ENCODE results near the gene CSF2RB.

CSF2RB gene

DNA sequence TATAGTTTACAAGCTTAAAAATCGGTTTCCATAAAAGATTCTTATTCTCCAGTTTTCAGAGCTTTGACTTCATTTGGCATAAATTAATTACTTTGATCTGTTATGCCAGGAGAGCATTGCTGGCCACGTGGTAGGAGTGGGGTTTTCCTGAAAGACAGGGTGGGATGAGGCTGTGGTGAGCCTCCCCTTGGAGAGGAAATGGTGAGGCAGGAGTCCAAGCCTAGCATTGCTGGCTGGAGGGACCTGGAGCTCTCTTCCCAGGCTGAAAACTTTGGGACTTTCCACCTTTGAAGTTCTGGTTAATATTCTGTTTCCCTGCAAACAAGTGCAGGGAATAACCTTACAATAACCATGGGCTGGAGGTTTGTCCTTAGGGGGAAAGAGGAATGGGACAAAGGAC is 21.1 kb upstream of the CSF2RB start:
- no peak for DNase-seq

DNA sequence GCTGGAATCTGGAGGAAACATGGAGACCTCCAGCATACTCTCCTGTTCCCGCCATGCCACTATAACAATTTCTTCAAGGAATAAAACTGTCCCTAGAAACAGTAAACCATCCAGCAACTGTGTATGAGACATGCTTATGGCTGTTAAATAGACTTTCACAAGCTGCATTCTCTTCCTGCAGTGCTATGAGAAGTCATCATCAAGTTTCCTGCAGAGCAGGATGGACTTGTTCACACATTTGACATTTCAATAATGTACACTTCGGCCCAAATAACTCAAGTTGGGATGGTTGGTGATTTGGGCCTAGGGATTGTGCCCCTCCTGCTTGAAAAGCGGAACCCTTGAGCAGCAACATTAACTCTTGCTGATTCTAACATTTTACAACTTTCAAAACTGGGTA is 20.2 kb upstream of the CSF2RB start:
- DNase-seq: no peak

DNA sequence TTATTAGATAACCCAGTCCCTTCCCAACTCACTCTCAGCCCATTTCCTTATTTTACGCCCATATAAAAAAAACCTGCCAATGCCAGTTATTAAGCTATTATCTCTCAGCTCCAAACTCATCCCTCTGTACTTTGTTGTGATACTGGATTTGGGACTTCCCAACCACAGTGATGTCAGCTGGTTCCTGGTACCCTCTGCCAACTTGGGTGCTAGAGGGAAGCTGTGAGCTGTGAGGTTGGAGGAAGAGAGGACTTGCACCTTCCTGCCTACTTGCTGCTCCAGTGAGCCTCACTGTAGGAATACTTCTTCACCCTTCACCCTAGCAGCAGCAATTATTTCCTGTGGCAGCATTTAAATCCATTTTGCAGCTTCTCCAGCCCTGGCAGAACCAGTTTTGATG is 19.2 kb upstream of the CSF2RB start:
- no peak for DNase-seq

DNA sequence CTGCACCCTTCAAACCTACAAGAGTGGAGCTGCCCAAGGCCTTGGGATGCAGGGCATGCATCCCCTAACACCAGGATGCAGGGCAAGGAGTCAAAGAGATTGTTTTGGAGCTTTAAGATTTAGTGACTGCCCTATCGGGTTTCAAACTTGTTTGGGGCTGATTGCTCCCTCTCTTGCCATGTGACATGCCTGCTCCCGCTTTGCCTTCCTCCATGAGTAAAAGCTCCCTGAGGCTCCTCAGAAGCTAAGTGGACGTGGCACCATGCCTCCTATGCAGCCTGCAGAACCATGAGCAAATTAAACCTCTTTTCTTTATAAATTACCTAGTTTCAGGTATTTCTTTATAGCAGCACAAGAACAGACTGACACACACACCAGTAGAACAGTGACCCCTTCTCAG is 15.8 kb upstream of the CSF2RB start:
- no peak for DNase-seq

DNA sequence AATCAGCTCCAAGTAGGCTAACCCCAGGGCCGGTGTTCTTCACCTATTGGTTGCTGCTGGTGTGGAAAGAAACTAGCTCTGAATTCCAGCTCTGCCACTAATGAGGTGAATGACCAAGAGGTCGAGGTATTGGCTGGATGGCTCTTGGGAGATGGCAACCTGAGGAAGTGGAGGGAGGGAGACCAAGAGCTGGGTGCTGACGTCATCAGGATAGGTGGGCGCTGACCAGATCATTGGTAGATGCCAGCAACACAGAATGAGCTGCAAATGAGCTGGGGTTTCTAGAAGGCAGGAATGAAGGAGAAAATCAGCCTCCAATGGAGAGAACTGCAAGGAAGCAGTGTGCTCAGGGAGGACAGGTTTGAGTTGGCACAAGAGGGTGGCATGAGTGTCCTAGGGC is 14.7 kb upstream of the CSF2RB start:
- DNase-seq: no peak

DNA sequence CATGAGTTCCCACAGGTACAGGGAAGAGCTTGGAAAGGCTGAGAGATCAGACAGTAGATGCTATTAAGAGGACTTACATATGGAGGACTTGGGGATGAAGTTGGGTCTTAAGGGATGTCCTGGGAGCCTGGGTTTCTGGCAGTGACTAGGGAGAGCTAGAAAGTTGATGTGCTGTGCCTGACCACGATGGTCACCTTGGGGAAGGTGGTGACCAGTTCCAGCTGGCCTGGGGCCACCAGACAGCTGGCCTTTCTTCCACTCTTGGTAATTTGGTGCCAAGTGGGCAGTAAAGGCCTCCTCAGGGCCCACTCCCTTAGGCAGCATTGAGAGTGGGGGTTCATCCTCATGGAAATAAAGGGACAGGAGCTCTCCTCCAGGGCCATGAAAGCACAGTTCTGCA is 13.9 kb upstream of the CSF2RB start:
- DNase-seq: no peak

DNA sequence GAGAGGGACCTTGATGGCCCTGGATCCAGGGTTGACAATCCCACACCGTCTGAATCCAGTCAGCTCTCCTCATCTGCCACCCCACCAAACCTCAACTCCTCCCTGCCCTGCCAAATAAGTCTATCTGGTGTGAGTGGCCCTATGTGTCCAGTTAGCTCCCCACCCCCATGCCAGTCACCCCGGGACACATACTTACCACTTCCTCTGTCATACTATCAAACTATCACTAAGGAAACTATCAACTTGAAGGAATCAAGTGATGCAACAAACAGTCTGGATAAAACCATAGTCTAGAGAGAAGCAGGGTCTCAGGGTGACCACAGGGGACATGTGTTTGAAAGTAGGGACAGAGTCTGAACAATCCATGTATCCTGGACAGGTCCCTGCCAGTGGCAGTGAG is 13.2 kb upstream of the CSF2RB start:
- peak; percentile 28 to 40 for DNase-seq

DNA sequence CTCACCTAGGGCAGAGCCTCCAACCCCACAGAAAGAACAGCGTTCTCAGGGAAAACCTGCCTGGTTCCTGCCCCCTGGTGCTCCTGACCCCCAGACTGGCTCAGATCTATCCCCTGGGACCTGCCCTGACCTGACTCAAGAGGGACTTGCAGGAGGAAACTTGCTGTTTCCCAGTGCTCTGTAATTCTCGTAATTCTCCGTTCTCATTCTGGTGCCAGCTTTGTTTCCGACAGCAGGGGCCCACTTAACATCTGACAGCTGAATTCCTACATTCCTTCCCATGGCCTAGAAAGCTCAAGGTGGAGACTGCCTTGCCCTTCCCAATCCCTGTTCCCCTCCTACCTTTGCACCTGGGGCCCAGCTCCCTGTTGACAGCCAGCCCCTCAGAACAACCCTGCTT is 12.5 kb upstream of the CSF2RB start:
- DNase-seq: no peak

DNA sequence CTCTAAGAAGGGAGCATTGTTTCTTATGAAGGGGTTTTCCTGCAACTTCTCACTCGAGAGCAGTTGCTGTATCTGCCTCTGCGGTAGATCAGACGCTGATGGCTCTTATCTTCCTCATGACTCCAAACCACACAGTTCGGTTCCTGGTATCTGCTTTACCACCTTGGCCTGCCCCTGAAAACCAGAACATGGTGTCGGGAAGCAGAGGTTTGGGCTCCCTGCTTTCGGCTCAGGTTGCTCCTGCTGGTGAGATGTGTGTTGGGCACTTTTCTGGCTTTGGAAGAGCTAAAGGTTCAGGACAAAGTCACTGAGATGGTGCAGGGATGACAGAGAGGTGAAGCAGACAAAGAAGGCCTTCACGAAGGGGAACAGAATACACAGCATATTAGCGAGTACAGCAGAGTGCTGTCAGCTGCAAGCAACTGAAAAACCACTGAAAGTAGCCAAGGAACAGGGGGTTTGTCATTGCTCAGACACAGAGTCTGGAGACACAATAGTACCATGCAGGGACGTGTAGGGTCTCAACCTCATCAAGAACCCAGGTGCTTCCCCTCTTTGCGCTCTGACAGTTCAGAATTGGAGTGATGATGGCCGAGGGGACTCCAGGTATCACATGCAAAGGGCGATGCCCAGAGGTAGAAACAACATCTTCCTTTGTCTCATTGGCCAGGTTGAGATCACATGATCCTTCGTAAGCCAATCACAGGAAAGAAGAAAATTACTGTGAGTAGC is 11.9 kb upstream of the CSF2RB start:
- no peak for DNase-seq

DNA sequence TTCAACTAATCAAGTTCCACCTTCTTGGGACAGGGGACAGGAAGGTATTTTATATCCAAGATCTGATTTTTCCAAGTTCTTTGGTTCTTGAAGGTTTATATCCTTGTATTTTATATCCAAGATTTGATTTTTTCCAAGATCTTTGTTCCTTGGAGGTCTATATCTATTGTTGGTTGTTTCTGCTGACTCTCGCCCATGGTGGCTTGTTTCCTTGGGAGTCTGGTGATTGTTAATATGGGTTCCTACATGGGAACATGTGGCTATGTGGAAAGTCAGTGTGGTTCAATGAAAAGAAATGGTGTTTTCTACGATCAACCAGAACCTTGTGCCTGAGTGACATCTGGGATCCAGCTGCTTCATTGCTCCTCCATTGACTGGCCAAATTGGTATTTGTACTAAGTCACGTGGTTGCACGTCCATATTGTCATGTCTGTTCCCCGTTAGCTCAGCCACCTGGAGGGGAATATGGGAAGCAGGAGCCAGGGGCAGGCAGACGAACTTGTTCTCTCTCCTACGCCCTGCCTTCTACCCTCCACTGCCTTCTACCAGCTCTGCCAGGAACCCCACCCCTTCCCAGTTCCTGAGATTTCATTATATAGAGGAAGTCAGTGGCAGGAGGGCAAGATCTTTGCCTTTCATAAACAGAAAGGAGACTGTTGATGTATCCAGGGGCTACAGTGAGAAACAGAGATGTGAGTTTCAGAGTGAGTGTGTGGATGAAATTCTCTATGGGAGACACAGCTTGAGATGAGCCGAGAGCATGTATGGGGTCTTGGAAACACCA is 11.1 kb upstream of the CSF2RB start:
- no peak for DNase-seq

DNA sequence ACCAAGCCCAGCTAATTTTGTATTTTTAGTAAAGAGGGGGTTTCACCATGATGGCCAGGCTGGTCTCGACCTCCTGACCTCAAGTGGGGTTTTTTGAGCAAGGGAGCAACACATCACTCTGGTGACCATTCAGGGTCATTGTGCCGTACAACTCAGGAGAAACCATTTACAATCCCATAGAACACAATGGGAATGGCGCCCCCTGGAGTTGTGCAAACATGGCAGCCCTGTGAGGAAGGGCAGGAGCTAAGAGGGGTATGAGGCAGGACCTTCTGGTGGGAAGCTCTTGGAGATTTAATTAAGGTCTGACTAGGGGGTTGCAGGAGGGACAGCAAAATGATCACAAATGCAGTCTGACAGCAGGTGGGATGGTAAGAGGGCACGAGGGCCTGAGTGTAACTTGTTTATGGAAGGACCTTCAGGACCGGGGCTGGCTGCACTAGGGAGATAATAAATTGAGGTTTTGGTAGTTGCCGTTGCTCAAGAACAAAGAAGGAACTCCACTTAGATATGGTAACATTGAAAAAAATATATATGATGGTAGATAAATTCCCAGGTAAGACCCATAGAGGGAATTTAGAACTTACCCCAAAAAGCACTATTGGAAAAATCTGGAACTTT is 9.1 kb upstream of the CSF2RB start:
- DNase-seq: no peak

DNA sequence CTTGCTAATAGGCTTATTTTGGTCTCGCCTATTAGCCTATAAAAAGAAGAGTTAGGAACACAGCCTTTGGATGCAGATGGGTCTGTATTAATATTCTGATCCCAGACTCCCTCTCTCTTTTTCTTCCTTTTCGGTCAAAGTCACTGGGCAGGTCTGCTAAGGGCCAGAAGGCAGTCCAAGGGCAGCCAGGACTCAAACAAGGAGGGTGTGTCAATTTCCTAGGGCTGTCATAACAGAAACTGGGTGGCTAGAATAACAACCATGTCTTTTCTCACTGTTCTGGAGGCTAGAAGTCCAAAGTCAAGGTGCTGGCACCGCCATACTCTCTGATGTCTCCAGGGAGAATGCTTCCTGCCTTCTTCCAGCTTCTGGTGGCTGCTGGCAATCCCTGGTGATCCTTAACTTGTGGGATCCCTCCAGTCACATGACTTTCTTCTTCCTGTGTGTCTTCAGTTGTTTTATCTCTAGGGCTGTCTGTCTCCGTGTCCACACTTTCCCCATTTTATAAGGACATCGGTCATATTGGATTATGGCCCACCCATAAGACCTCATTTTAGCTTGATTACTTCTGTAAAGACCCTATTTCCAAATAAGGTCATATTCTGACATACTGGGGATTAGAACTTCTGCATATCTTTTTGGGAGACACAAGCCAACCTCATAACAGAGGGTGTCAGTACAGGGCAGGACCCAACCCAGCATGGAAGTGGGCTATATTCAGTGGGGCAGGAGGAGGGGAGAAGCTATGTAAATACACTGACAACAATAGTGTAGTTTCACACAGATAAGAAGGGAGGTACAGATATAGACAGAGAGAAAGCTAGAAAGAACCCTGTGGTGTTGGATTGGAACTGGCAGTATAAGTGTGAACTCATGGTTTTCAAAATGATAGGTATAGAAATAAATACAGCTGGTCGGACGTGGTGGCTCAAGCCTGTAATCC is 5.9 kb upstream of the CSF2RB start:
- DNase-seq: no peak

DNA sequence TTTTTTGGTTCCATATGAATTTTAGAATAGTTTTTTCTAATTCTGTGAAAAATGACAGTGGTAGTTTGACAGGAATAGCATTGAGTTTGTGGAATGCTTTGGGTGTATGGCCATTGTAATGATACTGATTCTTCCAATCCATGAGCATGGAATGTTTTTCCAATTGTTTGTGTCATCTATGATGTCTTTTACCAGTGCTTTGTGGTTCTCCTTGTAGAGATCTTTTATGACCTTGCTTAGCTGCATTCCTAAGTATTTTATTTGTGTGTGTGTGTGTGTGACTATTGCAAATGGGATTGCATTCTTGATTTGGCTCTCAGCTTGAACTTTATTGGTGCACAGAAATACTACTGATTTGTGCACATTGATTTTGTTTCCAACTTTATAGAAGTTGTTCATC is 3.0 kb upstream of the CSF2RB start:
- no peak for DNase-seq

DNA sequence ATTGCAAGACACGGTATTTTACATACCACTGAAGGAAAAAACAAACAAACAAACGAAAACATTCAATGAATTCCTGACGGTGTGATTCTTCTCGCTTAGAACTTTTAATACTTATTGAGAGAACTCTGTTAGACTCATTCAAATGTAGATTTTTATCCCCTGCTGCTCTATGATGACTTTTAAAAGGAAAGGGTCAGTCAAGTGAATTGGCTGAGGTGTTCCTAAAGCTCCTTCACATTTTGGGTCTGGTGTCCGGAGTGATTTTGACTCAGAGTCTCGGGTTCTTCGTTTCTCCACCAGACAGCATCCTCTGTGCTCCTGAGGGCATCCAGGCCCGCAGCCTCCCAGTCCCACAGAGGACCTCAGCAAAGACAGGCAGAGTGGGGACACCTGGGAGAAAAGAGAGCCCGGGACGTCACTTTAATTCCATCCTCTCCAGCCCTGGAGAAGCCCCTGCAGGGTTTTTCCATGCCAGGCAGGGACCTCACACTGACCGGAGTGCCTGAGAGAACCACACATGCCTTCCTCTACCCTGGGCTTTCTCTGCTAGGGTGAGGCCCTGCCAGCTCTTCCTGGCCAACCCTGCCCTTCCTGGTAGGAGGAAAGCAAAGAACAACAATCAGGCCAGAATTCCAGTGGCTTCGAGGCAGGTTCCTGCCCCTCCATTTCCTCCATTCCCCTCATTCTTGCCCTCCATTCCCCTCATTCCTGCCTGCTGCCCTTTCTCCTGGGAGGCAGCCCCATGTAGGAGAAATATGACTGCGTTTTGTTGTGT is 1.4 kb upstream of the CSF2RB start:
- DNase-seq: no peak

DNA sequence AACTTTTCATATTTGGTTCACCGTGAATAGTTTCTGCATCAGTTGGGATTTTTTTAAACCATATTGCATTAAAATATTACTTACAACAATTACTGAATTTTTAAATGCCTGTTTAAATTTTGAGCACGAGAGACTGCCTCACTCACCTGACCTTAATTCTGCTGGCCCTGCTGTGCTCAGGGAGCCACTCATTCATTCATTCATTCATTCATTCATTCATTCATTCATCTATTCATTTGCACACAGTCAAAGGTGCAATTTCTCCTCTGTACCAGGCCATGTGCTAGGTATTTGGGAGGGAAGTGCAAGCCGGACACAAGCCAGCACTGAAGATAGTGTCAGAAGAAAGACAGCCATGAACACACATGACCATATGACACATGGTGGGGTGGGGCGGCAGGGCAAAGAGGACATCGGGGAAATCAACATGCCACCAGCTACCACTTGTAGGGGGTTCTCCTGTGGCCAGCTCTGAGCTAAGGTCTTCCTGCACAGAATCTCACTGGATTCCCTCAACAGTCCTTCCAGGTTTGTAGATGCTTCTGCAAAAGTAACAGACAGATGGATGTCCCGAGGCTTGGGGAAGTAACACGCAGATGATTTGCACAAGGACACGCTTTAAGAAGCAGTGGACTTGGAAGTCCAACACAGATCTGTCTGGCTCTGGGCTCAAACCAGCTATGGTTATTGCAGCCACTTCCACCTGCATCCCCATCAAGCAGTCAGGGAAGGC is 568 bp upstream of the CSF2RB start:
- DNase-seq: no peak

DNA sequence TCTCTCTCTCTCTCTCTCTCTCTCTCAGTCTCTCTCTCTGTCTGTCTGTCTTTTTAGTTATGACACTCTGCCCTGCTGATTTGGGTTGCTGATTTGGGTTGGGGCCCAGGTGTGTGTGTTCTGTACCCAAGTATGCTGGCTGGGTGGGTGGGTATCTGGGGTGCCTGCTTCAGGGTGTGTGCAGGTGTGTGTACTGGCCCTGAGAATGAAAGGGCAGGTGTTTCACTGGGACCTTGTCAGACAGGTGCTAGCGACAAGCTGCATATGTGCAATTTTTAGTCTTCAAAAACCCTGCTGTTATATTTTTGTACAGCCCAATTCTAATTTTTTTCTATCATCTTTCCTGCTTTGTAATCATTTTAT is 943 bp downstream of the CSF2RB start:
- DNase-seq: no peak

DNA sequence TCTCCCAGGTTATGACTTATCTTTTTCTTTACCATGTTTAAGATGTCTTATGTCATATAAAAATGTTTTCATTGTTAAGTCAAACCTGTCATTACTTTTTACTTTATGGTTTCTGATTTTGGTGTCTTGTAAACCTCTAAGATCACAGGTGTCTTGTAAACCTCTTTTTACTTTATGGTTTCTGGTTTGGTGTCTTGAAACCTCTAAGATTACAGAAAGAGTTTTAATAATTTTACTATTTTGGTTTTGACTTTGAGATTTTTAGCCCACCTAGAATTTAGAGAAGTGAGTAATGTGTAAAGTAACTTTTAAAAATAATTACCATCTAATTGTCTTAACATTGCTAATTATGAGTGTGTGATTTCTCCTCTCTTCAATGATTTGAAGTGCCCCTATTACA is 2.6 kb downstream of the CSF2RB start:
- DNase-seq: no peak

DNA sequence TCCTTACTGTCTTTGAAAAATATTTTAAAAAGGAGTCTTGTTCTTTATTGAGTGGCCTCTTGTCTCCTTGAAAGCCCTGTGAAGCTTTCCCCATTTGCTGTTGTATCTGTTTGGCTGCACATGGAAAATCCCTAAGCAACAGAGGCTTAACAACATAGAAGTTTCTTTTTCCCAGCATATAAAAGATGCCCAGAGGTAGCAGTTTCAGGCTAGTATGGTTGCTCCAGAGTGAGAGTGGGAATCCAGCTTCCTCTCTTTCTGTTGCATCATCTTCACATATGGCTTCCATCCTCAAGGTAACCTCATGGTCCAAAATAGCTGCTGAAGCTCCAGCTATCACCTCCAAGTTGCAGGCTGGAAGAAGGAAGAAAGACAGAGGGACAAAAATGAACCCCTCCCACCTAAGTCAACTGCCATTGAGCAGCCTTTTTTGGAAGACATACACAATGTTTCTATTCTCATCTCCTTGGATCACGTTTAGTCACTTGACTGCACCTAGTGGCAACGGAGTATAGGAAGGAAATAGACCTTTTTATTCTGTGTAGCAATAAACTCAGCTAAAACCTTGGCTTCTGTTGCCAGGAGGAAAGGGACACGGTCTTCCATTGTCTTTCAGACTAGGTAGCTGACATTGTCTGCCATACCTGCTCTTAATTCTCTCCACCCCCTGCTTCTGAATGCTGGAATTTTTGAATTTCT is 5.3 kb downstream of the CSF2RB start:
- no peak for DNase-seq

DNA sequence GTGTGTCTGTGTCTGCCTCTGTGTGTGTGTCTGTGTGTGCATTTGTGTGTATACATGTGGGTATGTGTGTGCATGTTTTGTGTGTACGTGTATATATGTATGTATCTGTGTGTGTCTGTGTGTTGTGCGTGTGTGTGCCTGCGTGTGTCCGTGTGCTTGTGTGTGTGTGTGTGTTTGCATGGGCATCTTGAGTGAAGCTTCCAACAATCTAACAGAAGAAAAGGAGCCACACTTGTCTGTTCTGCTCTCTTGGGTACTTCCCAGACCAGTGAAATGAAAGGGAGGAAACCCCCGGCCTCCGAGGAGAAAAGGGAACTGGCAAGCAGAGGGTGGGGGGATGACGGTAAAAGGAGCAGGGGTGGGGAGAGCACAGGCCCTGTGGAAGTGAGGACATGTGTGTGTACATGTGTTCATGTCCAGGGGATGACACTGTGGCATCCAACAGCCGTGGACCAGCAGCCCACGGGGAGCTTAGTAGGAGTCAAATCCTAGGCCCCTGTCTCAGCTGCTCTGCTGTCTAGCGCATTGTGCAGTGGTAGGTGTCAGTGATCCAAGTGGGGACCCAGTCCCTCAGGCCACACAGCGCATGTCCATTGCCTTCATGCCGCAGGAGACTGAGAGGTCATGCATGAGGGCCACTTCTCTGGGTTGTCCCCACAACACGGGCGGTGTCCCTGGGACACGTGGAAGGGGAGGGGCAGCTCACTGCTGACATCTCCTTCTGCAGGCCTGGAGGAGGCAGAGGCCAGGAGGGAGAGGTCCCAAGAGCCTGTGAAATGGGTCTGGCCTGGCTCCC is 8.1 kb downstream of the CSF2RB start:
- peak; percentile 62 to 63 for DNase-seq

DNA sequence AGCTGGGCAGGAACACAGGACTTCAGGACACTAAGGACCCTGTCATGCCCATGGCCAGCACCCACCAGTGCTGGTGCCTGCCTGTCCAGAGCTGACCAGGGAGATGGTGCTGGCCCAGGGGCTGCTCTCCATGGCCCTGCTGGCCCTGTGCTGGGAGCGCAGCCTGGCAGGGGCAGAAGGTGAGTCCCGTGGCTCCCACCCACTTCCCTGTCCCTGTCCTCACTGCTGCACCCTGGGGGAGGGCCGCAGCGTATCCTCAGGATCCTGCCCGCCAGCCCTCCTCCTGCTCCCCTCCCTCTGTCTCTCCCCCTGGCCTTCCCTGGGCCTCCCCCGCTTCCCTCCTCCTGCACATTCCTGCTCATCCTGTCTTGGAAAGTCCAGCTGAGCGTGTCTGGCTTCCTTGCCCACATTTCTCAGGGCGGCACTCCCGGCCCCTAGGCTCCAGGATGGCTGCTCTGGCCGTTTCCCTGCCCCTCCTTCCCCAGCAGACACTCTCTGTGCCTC is 8.7 kb downstream of the CSF2RB start:
- no peak for DNase-seq
